ENCODE measurements around the gene MDM4.
A peak's percentile ranks its signal among the peaks of the same experiment; 100 is the strongest.

Gene MDM4

GRCh38 chr1:204528241-204528640 lies 12.0 kb downstream of the MDM4 start:
- no peak overlapping the region for H3K4me3 ChIP-seq (ENCODE audit: low read depth, low read length)
- in situ Hi-C loops (cut with HindIII; ENCODE audit: low sequenced_read_pairs) = no loop called here
- no peak for DNase-seq (ENCODE audit: low read depth)
- TF ChIP-seq CTCF (IDR thresholded peaks at IDR 0.05; ENCODE audit: low read depth, low read length, missing control alignments) = no peak

GRCh38 chr1:204528677-204529076 lies 12.5 kb downstream of the MDM4 start:
- no peak for TF ChIP-seq CTCF (IDR thresholded peaks at IDR 0.05; ENCODE audit: low read depth, low read length, missing control alignments)
- H3K4me3 ChIP-seq (ENCODE audit: low read depth, low read length) = no peak overlapping the region
- DNase-seq (ENCODE audit: low read depth) = no peak
- in situ Hi-C loops (cut with HindIII; ENCODE audit: low sequenced_read_pairs) = no loop called here

- in situ Hi-C loops (cut with HindIII; ENCODE audit: low sequenced_read_pairs) = no loop called here
- no peak for DNase-seq (ENCODE audit: low read depth)
- no peak overlapping the region for H3K4me3 ChIP-seq (ENCODE audit: low read depth, low read length)
- TF ChIP-seq CTCF (IDR thresholded peaks at IDR 0.05; ENCODE audit: low read depth, low read length, missing control alignments) = peak; percentile 9
These were observed 13.2 kb downstream of the MDM4 start for GRCh38 chr1:204529371-204529895.

- H3K4me3 ChIP-seq (ENCODE audit: low read depth, low read length) = no peak overlapping the region
- no peak for DNase-seq (ENCODE audit: low read depth)
- no peak for TF ChIP-seq CTCF (IDR thresholded peaks at IDR 0.05; ENCODE audit: low read depth, low read length, missing control alignments)
- in situ Hi-C loops (cut with HindIII; ENCODE audit: low sequenced_read_pairs) = no loop called here
These were observed 14.7 kb downstream of the MDM4 start for GRCh38 chr1:204530932-204531331.

GRCh38 chr1:204532832-204533231 lies 16.6 kb downstream of the MDM4 start:
- no peak for TF ChIP-seq CTCF (IDR thresholded peaks at IDR 0.05; ENCODE audit: low read depth, low read length, missing control alignments)
- no peak overlapping the region for H3K4me3 ChIP-seq (ENCODE audit: low read depth, low read length)
- DNase-seq (ENCODE audit: low read depth) = no peak
- in situ Hi-C loops (cut with HindIII; ENCODE audit: low sequenced_read_pairs) = no loop called here

GRCh38 chr1:204541626-204542025 lies 25.4 kb downstream of the MDM4 start:
- no peak for DNase-seq (ENCODE audit: low read depth)
- H3K4me3 ChIP-seq (ENCODE audit: low read depth, low read length) = no peak overlapping the region
- in situ Hi-C loops (cut with HindIII; ENCODE audit: low sequenced_read_pairs) = no loop called here
- TF ChIP-seq CTCF (IDR thresholded peaks at IDR 0.05; ENCODE audit: low read depth, low read length, missing control alignments) = no peak

GRCh38 chr1:204544321-204544720 lies 28.1 kb downstream of the MDM4 start:
- H3K4me3 ChIP-seq (ENCODE audit: low read depth, low read length) = no peak overlapping the region
- in situ Hi-C loops (cut with HindIII; ENCODE audit: low sequenced_read_pairs) = no loop called here
- no peak for DNase-seq (ENCODE audit: low read depth)
- no peak for TF ChIP-seq CTCF (IDR thresholded peaks at IDR 0.05; ENCODE audit: low read depth, low read length, missing control alignments)

All from astrocyte of the cerebellum (primary cell).